ENCODE measurements around the gene KCNA3.

KCNA3 gene

GRCh38 chr1:110647254-110647891, 27.4 kb downstream of the KCNA3 start:
- no peak for TF ChIP-seq CTCF (IDR thresholded peaks at IDR 0.05; ENCODE audit: control insufficient read depth, insufficient read depth, low read depth, low read length, missing control alignments)
- no peak overlapping the region for H3K4me3 ChIP-seq (ENCODE audit: control insufficient read depth, low read depth, low read length)
- DNase-seq (ENCODE audit: low read depth), result no peak

- no peak for TF ChIP-seq CTCF (IDR thresholded peaks at IDR 0.05; ENCODE audit: control insufficient read depth, insufficient read depth, low read depth, low read length, missing control alignments)
- no peak overlapping the region for H3K4me3 ChIP-seq (ENCODE audit: control insufficient read depth, low read depth, low read length)
- no peak for DNase-seq (ENCODE audit: low read depth)
Measured at GRCh38 chr1:110645821-110646735, 28.7 kb downstream of the KCNA3 start.

GRCh38 chr1:110645211-110645610, 29.5 kb downstream of the KCNA3 start:
- DNase-seq (ENCODE audit: low read depth), result no peak
- no peak for TF ChIP-seq CTCF (IDR thresholded peaks at IDR 0.05; ENCODE audit: control insufficient read depth, insufficient read depth, low read depth, low read length, missing control alignments)
- H3K4me3 ChIP-seq (ENCODE audit: control insufficient read depth, low read depth, low read length), result no peak overlapping the region

- H3K4me3 ChIP-seq (ENCODE audit: control insufficient read depth, low read depth, low read length), result no peak overlapping the region
- no peak for DNase-seq (ENCODE audit: low read depth)
- TF ChIP-seq CTCF (IDR thresholded peaks at IDR 0.05; ENCODE audit: control insufficient read depth, insufficient read depth, low read depth, low read length, missing control alignments), result no peak
Measured at GRCh38 chr1:110643879-110644472, 30.8 kb downstream of the KCNA3 start.

GRCh38 chr1:110639724-110640386, 34.9 kb downstream of the KCNA3 start:
- no peak for DNase-seq (ENCODE audit: low read depth)
- H3K4me3 ChIP-seq (ENCODE audit: control insufficient read depth, low read depth, low read length), result no peak overlapping the region
- TF ChIP-seq CTCF (IDR thresholded peaks at IDR 0.05; ENCODE audit: control insufficient read depth, insufficient read depth, low read depth, low read length, missing control alignments), result no peak

GRCh38 chr1:110638556-110638955, 36.2 kb downstream of the KCNA3 start:
- TF ChIP-seq CTCF (IDR thresholded peaks at IDR 0.05; ENCODE audit: control insufficient read depth, insufficient read depth, low read depth, low read length, missing control alignments), result no peak

More at GRCh38 chr1:110638556-110638955, 36.2 kb downstream of the KCNA3 start:
- no peak overlapping the region for H3K4me3 ChIP-seq (ENCODE audit: control insufficient read depth, low read depth, low read length)
- no peak for DNase-seq (ENCODE audit: low read depth)
